C1 segment of cervical spinal cord (tissue), 14 donors: ENCODE results near the gene ITSN1.

ENCODE experiments used
- DNase-seq, 14 donors: peaks; one replicate each; lab custom pipeline; 2025; lab: John Stamatoyannopoulos, UW

ITSN1 gene

GRCh38 chr21:33836408-33836807, 194.1 kb downstream of the ITSN1 start:
- no peak for DNase-seq

- DNase-seq: no peak
These were observed 196.9 kb downstream of the ITSN1 start for GRCh38 chr21:33839167-33839716.

GRCh38 chr21:33839806-33840205, 197.5 kb downstream of the ITSN1 start:
- DNase-seq: no peak

- DNase-seq: no peak
These were observed 198.5 kb downstream of the ITSN1 start for GRCh38 chr21:33840771-33841170.

GRCh38 chr21:33841561-33841960, 199.3 kb downstream of the ITSN1 start:
- DNase-seq: no peak

GRCh38 chr21:33843216-33843615, 200.9 kb downstream of the ITSN1 start:
- peak in 1 of 14 donors; percentile 25 for DNase-seq

GRCh38 chr21:33844104-33844889, 202.0 kb downstream of the ITSN1 start:
- peak in 1 of 14 donors; percentile 30 for DNase-seq

GRCh38 chr21:33844890-33845205, 202.5 kb downstream of the ITSN1 start:
- no peak for DNase-seq

- DNase-seq: no peak
These were observed 203.8 kb downstream of the ITSN1 start for GRCh38 chr21:33846141-33846540.

GRCh38 chr21:33847588-33848248, 205.4 kb downstream of the ITSN1 start:
- no peak for DNase-seq

GRCh38 chr21:33848249-33848953, 206.1 kb downstream of the ITSN1 start:
- DNase-seq: no peak

- DNase-seq: no peak
These were observed 207.5 kb downstream of the ITSN1 start for GRCh38 chr21:33849834-33850233.

- no peak for DNase-seq
These were observed 208.1 kb downstream of the ITSN1 start for GRCh38 chr21:33850401-33850800.

GRCh38 chr21:33850985-33851384, 208.7 kb downstream of the ITSN1 start:
- no peak for DNase-seq

- no peak for DNase-seq
These were observed 210.2 kb downstream of the ITSN1 start for GRCh38 chr21:33852485-33852884.

GRCh38 chr21:33854604-33855003, 212.3 kb downstream of the ITSN1 start:
- no peak for DNase-seq

- no peak for DNase-seq
These were observed 212.9 kb downstream of the ITSN1 start for GRCh38 chr21:33855190-33855589.

- no peak for DNase-seq
These were observed 214.7 kb downstream of the ITSN1 start for GRCh38 chr21:33856893-33857527.

- no peak for DNase-seq
These were observed 215.8 kb downstream of the ITSN1 start for GRCh38 chr21:33857846-33858666.

- peak in 1 of 14 donors; percentile 14 for DNase-seq
These were observed 216.5 kb downstream of the ITSN1 start for GRCh38 chr21:33858667-33859372.
